Endothelial cell of umbilical vein (primary cell): ENCODE data around the gene NMNAT3. TPM values are rescaled to one million over a fixed set of nuclear protein-coding genes. Genes with fewer than 3 reads are reported as not detected.

ENCODE experiments used
- BruUV-seq: library from RNA; stranded (reverse); fragments of 400-500 nt; replicated peaks from 2 replicates; lab custom pipeline; 2021; lab: Mats Ljungman, UMichigan
- CTCF ChIA-PET: fragments of 300-600, 350-600 bp; sonication (Branson Sonifier 250); formaldehyde crosslinking; loops from one replicate; lab custom pipeline; 2021; ENCODE audit warnings: antibody characterized with exemption, inconsistent platforms; lab: Charles Lee
- POLR2A ChIA-PET: fragments of 300-600, 350-600 bp; sonication (Branson Sonifier 250); formaldehyde crosslinking; loops from one replicate; lab custom pipeline; 2021; ENCODE audit warnings: antibody characterized with exemption, inconsistent platforms; lab: Charles Lee
- DNase-seq: peaks from one replicate; pipeline ENCODE4 v3.0.0-alpha.2; 2011; ENCODE audit warnings: low read depth, low spot score
- FAIRE-seq: peaks from 2 replicates; lab custom pipeline; 2011; peaks lifted over from hg19 to GRCh38; lab: Jason Lieb, UNC
- H2AFZ ChIP-seq: 2 replicates; pipeline ENCODE4 v1.6.0; 2012; ENCODE audit warnings: low read depth, low read length, control low read depth, inconsistent platforms
- H3K27ac ChIP-seq: 2 replicates; pipeline ENCODE4 v1.5.1; 2011; ENCODE audit warnings: low read depth, mild to moderate bottlenecking, control low read depth, low read length, moderate library complexity; ENCODE audit not compliant: insufficient read depth
- H3K27me3 ChIP-seq, 2 experiments: 2 replicates each; pipeline versions ENCODE4 v1.6.0 to v1.6.1; 2011; ENCODE audit warnings: low read length in 2 of 2, mixed read lengths in 1 of 2; ENCODE audit not compliant: control insufficient read depth in 2 of 2, insufficient read depth in 2 of 2
- H3K36me3 ChIP-seq, 2 experiments: 2 replicates in 1 of 2; 3 replicates in 1 of 2; pipeline ENCODE4 v1.5.1; 2011; ENCODE audit warnings: low read length in 2 of 2, mild to moderate bottlenecking in 1 of 2, moderate library complexity in 1 of 2; ENCODE audit not compliant: control insufficient read depth in 2 of 2, insufficient read depth in 2 of 2; ENCODE audit errors: extremely low read depth in 1 of 2
- H3K4me1 ChIP-seq: 3 replicates; pipeline ENCODE4 v1.5.1; 2011; ENCODE audit warnings: mild to moderate bottlenecking, low read length; ENCODE audit not compliant: control insufficient read depth, insufficient read depth; ENCODE audit errors: extremely low read depth
- H3K4me2 ChIP-seq: 2 replicates; pipeline ENCODE4 v1.6.1; 2011; ENCODE audit warnings: low read length, control low read depth, mixed read lengths; ENCODE audit not compliant: insufficient read depth
- H3K4me3 ChIP-seq, 3 experiments: fragments of 200-600 bp in 1 of 3; sonication (generic), shearing (Covaris generic) in 1 of 3; replicated peaks in 1 of 3; 2 replicates each; pipeline ENCODE4 v1.5.1; 2011 to 2016; ENCODE audit warnings: control low read depth in 3 of 3, low read length in 3 of 3, mild to moderate bottlenecking in 2 of 3, inconsistent platforms in 1 of 3, low read depth in 1 of 3, moderate library complexity in 1 of 3; ENCODE audit not compliant: insufficient read depth in 1 of 3
- H3K79me2 ChIP-seq: 2 replicates; pipeline ENCODE4 v1.6.0; 2012; ENCODE audit warnings: low read length, inconsistent platforms; ENCODE audit not compliant: control insufficient read depth, insufficient read depth
- H3K9ac ChIP-seq: replicated peaks from 2 replicates; pipeline ENCODE3; 2011; ENCODE audit warnings: low read length, control low read depth; ENCODE audit not compliant: insufficient read depth; ENCODE audit errors: extremely low read depth
- H3K9me1 ChIP-seq: replicated peaks from 3 replicates; pipeline ENCODE4 v1.6.0; 2011; ENCODE audit warnings: mild to moderate bottlenecking, low read length; ENCODE audit not compliant: control insufficient read depth, insufficient read depth; ENCODE audit errors: extremely low read depth
- H3K9me3 ChIP-seq: replicated peaks from 2 replicates; pipeline ENCODE4 v1.5.1; 2012; ENCODE audit warnings: low read length, inconsistent platforms; ENCODE audit not compliant: control insufficient read depth, insufficient read depth
- H4K20me1 ChIP-seq: replicated peaks from 2 replicates; pipeline ENCODE3; 2011; ENCODE audit warnings: mild to moderate bottlenecking, low read length; ENCODE audit not compliant: control insufficient read depth, insufficient read depth; ENCODE audit errors: extremely low read depth
- EZH2 ChIP-seq: IDR thresholded peaks from 2 replicates; pipeline ENCODE4 v1.6.1; 2012; ENCODE audit warnings: borderline replicate concordance, low read depth, mild to moderate bottlenecking, moderate library complexity, low read length, inconsistent platforms; ENCODE audit not compliant: severe bottlenecking
- FOS ChIP-seq: IDR thresholded peaks from 2 replicates; pipeline ENCODE4 v1.6.1; 2011; ENCODE audit warnings: mild to moderate bottlenecking, low read length, moderate library complexity, borderline replicate concordance; ENCODE audit not compliant: insufficient read depth
- GATA2 ChIP-seq: IDR thresholded peaks from 2 replicates; pipeline ENCODE4 v1.7.0; 2011; ENCODE audit warnings: low read depth, mild to moderate bottlenecking, moderate library complexity, mixed read lengths, low read length; ENCODE audit not compliant: insufficient read length, insufficient read depth
- JUN ChIP-seq: IDR thresholded peaks from 2 replicates; pipeline ENCODE4 v1.6.1; 2011; ENCODE audit warnings: borderline replicate concordance, low read depth; ENCODE audit not compliant: insufficient read length, insufficient read depth
- MYC ChIP-seq: IDR thresholded peaks from one replicate; pipeline ENCODE4 v1.6.1; 2011; ENCODE audit warnings: mild to moderate bottlenecking, low read depth, low read length
- POLR2A ChIP-seq: IDR thresholded peaks from 2 replicates; pipeline ENCODE4 v1.6.1; 2012; ENCODE audit warnings: low read depth, mild to moderate bottlenecking, control low read depth, low read length
- POLR2AphosphoS5 ChIP-seq: IDR thresholded peaks from 2 replicates; pipeline ENCODE4 v1.6.1; 2012; ENCODE audit warnings: low read depth, mild to moderate bottlenecking, control low read depth, low read length, moderate library complexity; ENCODE audit not compliant: insufficient read depth
- dilution Hi-C: fragments of 300-500 bp; cut with MboI; formaldehyde crosslinking; loops from one replicate; pipeline ENCODE4 v1.15.0; 2019; ENCODE audit warnings: low sequenced_read_pairs; ENCODE audit not compliant: extremely low pct_ligation_motif_present
- intact Hi-C: fragments of 100-400 bp; cut with micrococcal nuclease; formaldehyde crosslinking; loops from one replicate; pipeline ENCODE4 v1.10.0; 2022
- polyA plus RNA-seq, 4 experiments: library from polyadenylated mRNA; depleted of rRNA in 3 of 4; stranded (reverse) in 3 of 4; unstranded in 1 of 4; fragments of >200 nt; gene quantifications; 2 replicates each; pipeline versions ENCODE4 v1.2.1 to v1.2.3, GENCODE V29; 2011 to 2012; ENCODE audit warnings: missing spikeins in 1 of 4
- total RNA-seq: library from RNA; stranded (reverse); gene quantifications from 2 replicates; pipeline ENCODE4 v1.2.3, GENCODE V29; 2021
- TF ChIP-seq, protein P1 (sequence below): IDR thresholded peaks from 2 replicates; pipeline ENCODE4 v1.6.1; 2011; ENCODE audit not compliant: insufficient read depth, insufficient read length
- TF ChIP-seq, protein P2 (sequence below), 2 donors: IDR thresholded peaks; 1 replicate in 1 of 2; 2 replicates in 1 of 2; pipeline ENCODE4 v1.5.1; 2011; ENCODE audit warnings: low read length in 2 of 2, mild to moderate bottlenecking in 2 of 2, moderate library complexity in 2 of 2, control low read depth in 1 of 2, inconsistent platforms in 1 of 2, low read depth in 1 of 2; ENCODE audit not compliant: insufficient read depth in 1 of 2; ENCODE audit errors: extremely low read depth in 1 of 2

NMNAT3 gene
- total and polyA plus RNA-seq, 2 donors (not counting 3 experiments of a cell fraction or from before 2014, with no cell fraction given) = 0.59 to 0.60 TPM

DNA sequence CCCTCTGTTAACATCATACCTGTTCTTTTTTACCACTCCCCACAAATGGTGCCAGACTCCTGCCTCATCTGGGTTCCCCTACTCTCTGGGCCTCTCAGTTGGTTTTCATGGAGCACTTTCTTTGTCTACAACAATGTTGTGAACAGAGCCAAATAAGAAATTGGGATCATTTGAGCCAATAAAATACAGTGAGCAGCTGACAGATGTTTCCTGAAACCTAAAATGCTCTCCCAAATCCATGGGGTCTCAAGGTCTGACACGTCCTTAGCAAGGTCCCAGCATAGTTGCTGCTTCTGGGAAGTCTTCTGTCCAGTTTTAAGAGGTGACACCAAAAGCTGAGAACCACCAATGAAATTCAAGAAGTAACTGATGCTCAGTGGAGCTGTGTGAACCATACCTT lies 1.7 kb downstream of the NMNAT3 start:
- CTCF ChIA-PET = no interaction called here

More for the DNA sequence above, 1.7 kb downstream of the NMNAT3 start:
- TF ChIP-seq, protein P1, sequence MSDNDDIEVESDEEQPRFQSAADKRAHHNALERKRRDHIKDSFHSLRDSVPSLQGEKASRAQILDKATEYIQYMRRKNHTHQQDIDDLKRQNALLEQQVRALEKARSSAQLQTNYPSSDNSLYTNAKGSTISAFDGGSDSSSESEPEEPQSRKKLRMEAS = no peak
- TF ChIP-seq, protein P2, sequence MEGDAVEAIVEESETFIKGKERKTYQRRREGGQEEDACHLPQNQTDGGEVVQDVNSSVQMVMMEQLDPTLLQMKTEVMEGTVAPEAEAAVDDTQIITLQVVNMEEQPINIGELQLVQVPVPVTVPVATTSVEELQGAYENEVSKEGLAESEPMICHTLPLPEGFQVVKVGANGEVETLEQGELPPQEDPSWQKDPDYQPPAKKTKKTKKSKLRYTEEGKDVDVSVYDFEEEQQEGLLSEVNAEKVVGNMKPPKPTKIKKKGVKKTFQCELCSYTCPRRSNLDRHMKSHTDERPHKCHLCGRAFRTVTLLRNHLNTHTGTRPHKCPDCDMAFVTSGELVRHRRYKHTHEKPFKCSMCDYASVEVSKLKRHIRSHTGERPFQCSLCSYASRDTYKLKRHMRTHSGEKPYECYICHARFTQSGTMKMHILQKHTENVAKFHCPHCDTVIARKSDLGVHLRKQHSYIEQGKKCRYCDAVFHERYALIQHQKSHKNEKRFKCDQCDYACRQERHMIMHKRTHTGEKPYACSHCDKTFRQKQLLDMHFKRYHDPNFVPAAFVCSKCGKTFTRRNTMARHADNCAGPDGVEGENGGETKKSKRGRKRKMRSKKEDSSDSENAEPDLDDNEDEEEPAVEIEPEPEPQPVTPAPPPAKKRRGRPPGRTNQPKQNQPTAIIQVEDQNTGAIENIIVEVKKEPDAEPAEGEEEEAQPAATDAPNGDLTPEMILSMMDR (IDR thresholded peaks at IDR 0.05; ENCODE audit: extremely low read depth in 1 of 2, insufficient read depth in 1 of 2, low read depth in 1 of 2, low read length in 2 of 2) = no peak
- TF ChIP-seq GATA2 (no peak), FOS (no peak), POLR2AphosphoS5 (no peak), MYC (no peak), POLR2A (no peak), EZH2 (no peak), JUN (no peak)
- Histone ChIP-seq H3K27ac (no peak overlapping the region), H3K4me3 (no peak overlapping the region), H4K20me1 (no peaks in the 10 kb centered on the region), H3K4me1 (no peaks in the 10 kb centered on the region), H3K4me2 (no peak overlapping the region), H3K9me3 (no peaks in the 10 kb centered on the region), H3K36me3 (no peaks in the 10 kb centered on the region), H3K27me3 (no peaks in the 10 kb centered on the region), H3K9ac (no peak overlapping the region), H3K79me2 (no peaks in the 10 kb centered on the region), H3K9me1 (no peaks in the 10 kb centered on the region), H2AFZ (no peak overlapping the region)
- no peak for FAIRE-seq
- no peak for DNase-seq
- intact Hi-C loops (loop anchor here (5.0 to 10.0 kb wide), 2 partner anchors 139 to 251 kb away; partner anchors contain the start of gene RBP1), dilution Hi-C loops (no loop called here)
- POLR2A ChIA-PET = no interaction called here
- BruUV-seq = no TSS peak
